Left lung (tissue), 10 donors: ENCODE data around the gene ZNF804B. TPM values are rescaled to one million over a fixed set of nuclear protein-coding genes. Genes with fewer than 3 reads are reported as not detected.

Source experiments
- ATAC-seq: fragments of 200-7000 bp; cut with Tn5 transposase; one replicate; pipeline ENCODE4 v1.9.1; 2020; ENCODE audit warnings: moderate library complexity
- DNase-seq, 4 donors: peaks; one replicate each; pipeline ENCODE4 v3.0.0-alpha.2; 2013 to 2020
- H3K27ac ChIP-seq, 2 donors: fragments of 200-600 bp; sonication (generic) in 1 of 2; one replicate each; pipeline versions ENCODE4 v1.5.0 to v1.8.0; 2020 to 2021
- H3K27me3 ChIP-seq, 2 donors: fragments of 200-600 bp; sonication (generic) in 1 of 2; one replicate each; pipeline versions ENCODE4 v1.5.0 to v1.8.0; 2020 to 2021
- H3K36me3 ChIP-seq, 2 donors: fragments of 200-600 bp; sonication (generic) in 1 of 2; one replicate each; pipeline versions ENCODE4 v1.5.0 to v1.8.0; 2020 to 2021
- H3K4me1 ChIP-seq, 2 donors: fragments of 200-600 bp; one replicate each; pipeline ENCODE4 v1.8.0; 2021
- H3K4me3 ChIP-seq, 2 donors: fragments of 200-600 bp; sonication (generic) in 1 of 2; one replicate each; pipeline versions ENCODE4 v1.5.0 to v1.8.0; 2020 to 2021; ENCODE audit warnings: mild to moderate bottlenecking in 1 of 2
- H3K9me3 ChIP-seq, 2 donors: fragments of 200-600 bp; sonication (generic) in 1 of 2; one replicate each; pipeline versions ENCODE4 v1.5.0 to v1.8.0; 2020 to 2021
- CTCF ChIP-seq, 2 donors: fragments of 200-600 bp; sonication (generic) in 1 of 2; IDR thresholded peaks; one replicate each; pipeline versions ENCODE4 v1.5.0 to v1.8.0; 2021; ENCODE audit warnings: antibody characterized with exemption in 2 of 2
- intact Hi-C, 2 donors: fragments of 100-400 bp; cut with DNase I; formaldehyde crosslinking; loops; one replicate each; pipeline versions ENCODE4 v1.11.2 to v1.14.2; 2022
- polyA plus RNA-seq, 6 donors: library from polyadenylated mRNA; unstranded; fragments of 120-200 nt; gene quantifications; one replicate each; pipeline ENCODE4 v1.2.1, GENCODE V29; 2013; ENCODE audit not compliant: insufficient read length in 6 of 6
- total RNA-seq, 2 donors: library from RNA; stranded (reverse); fragmentation: NEBNext Ultra II Directional; extraction: Animal tissue kit (Norgen Biotek cat#: 25700); gene quantifications; one replicate each; pipeline ENCODE4 v1.2.1, GENCODE V29; 2021
- donor health status: DM: no; HTN: yes; CAD: no.
- donor health status: DM: no; HTN: no; CAD: no.

ZNF804B gene
- total and polyA plus RNA-seq, 8 donors: 0.05 to 0.14 (median 0.09) TPM; not detected in 3

- Histone ChIP-seq H3K4me3 (no peak overlapping the region), H3K36me3 (no peaks in the 10 kb centered on the region), H3K27me3 (no peaks in the 10 kb centered on the region), H3K27ac (no peak overlapping the region), H3K9me3 (no peaks in the 10 kb centered on the region), H3K4me1 (no peaks in the 10 kb centered on the region)
- intact Hi-C loops: no loop called here
- no peak for TF ChIP-seq CTCF (IDR thresholded peaks at IDR 0.05)
- ATAC-seq (no peak), DNase-seq (no peak)
These were observed 268.8 kb downstream of the ZNF804B start for GRCh38 chr7:89028319-89028718.

GRCh38 chr7:89029864-89030263 lies 270.4 kb downstream of the ZNF804B start:
- H3K4me1 ChIP-seq: no peaks in the 10 kb centered on the region
- H3K27ac ChIP-seq: no peak overlapping the region
- no peaks in the 10 kb centered on the region for H3K27me3 ChIP-seq
- H3K36me3 ChIP-seq: no peaks in the 10 kb centered on the region
- no peak overlapping the region for H3K4me3 ChIP-seq
- intact Hi-C loops: no loop called here
- no peak for TF ChIP-seq CTCF (IDR thresholded peaks at IDR 0.05)
- DNase-seq: no peak
- H3K9me3 ChIP-seq: no peaks in the 10 kb centered on the region
- no peak for ATAC-seq

- no peak overlapping the region for H3K27ac ChIP-seq
- no peak for ATAC-seq
- H3K4me1 ChIP-seq: no peaks in the 10 kb centered on the region
- intact Hi-C loops: no loop called here
- no peak for TF ChIP-seq CTCF (IDR thresholded peaks at IDR 0.05)
- H3K36me3 ChIP-seq: no peaks in the 10 kb centered on the region
- no peaks in the 10 kb centered on the region for H3K27me3 ChIP-seq
- peaks cover 0 to 31% of the 10 kb centered on the region in 2 donors for H3K9me3 ChIP-seq
- no peak for DNase-seq
- no peak overlapping the region for H3K4me3 ChIP-seq
These were observed 281.7 kb downstream of the ZNF804B start for GRCh38 chr7:89041240-89041639.

- no peak for DNase-seq
- Histone ChIP-seq H3K4me3 (no peak overlapping the region), H3K9me3 (peaks cover 0 to 33% of the 10 kb centered on the region in 2 donors), H3K27me3 (no peaks in the 10 kb centered on the region), H3K36me3 (no peaks in the 10 kb centered on the region), H3K4me1 (no peaks in the 10 kb centered on the region), H3K27ac (no peak overlapping the region)
- intact Hi-C loops: no loop called here
- ATAC-seq: no peak
- TF ChIP-seq CTCF (IDR thresholded peaks at IDR 0.05): no peak
These were observed 283.4 kb downstream of the ZNF804B start for GRCh38 chr7:89042940-89043339.

- H3K4me3 ChIP-seq: no peak overlapping the region
- no peaks in the 10 kb centered on the region for H3K36me3 ChIP-seq
- intact Hi-C loops: no loop called here
- H3K4me1 ChIP-seq: no peaks in the 10 kb centered on the region
- no peak overlapping the region for H3K27ac ChIP-seq
- ATAC-seq (no peak), DNase-seq (no peak)
- no peaks in the 10 kb centered on the region for H3K27me3 ChIP-seq
- no peak for TF ChIP-seq CTCF (IDR thresholded peaks at IDR 0.05)
- peaks cover 0 to 13% of the 10 kb centered on the region in 2 donors for H3K9me3 ChIP-seq
These were observed 289.5 kb downstream of the ZNF804B start for GRCh38 chr7:89049043-89049442.
